Lung (tissue), 12 donors: Measurements from ENCODE around the gene RASA3. TPM values are rescaled to one million over a fixed set of nuclear protein-coding genes. Genes with fewer than 3 reads are reported as not detected.

Experiments used
- ATAC-seq: fragments of 200-7000 bp; cut with Tn5 transposase; one replicate; pipeline ENCODE4 v1.9.1; 2020; ENCODE audit warnings: moderate number of reproducible peaks; ENCODE audit not compliant: insufficient read depth, low FRiP score
- DNase-seq, 3 donors: peaks; one replicate each; pipeline ENCODE4 v3.0.0-alpha.2; 2013 to 2017
- H3K27ac ChIP-seq, 2 donors: one replicate each; pipeline ENCODE4 v1.5.1; 2013; ENCODE audit warnings: mild to moderate bottlenecking in 2 of 2, moderate library complexity in 2 of 2, control low read depth in 1 of 2, inconsistent platforms in 1 of 2, low read depth in 1 of 2, low read length in 1 of 2
- H3K27me3 ChIP-seq, 3 donors: one replicate each; pipeline ENCODE4 v1.5.1; 2013; ENCODE audit warnings: low read length in 2 of 3; ENCODE audit not compliant: control insufficient read depth in 3 of 3, insufficient read depth in 3 of 3
- H3K36me3 ChIP-seq, 4 donors: one replicate each; pipeline ENCODE4 v1.5.1; 2013; ENCODE audit warnings: low read length in 4 of 4, mild to moderate bottlenecking in 1 of 4, moderate library complexity in 1 of 4; ENCODE audit not compliant: control insufficient read depth in 4 of 4, insufficient read depth in 4 of 4
- H3K4me1 ChIP-seq, 5 donors: one replicate each; pipeline ENCODE4 v1.5.1; 2013; ENCODE audit warnings: low read length in 5 of 5, mild to moderate bottlenecking in 2 of 5, moderate library complexity in 1 of 5; ENCODE audit not compliant: control insufficient read depth in 5 of 5, insufficient read depth in 5 of 5
- H3K4me3 ChIP-seq: one replicate; pipeline ENCODE4 v1.5.1; 2013; ENCODE audit warnings: mild to moderate bottlenecking, control low read depth, moderate library complexity
- H3K9ac ChIP-seq, 2 donors: one replicate each; pipeline ENCODE4 v1.5.1; 2013; ENCODE audit warnings: low read length in 2 of 2, control low read depth in 1 of 2; ENCODE audit not compliant: insufficient read depth in 1 of 2
- H3K9me3 ChIP-seq, 4 donors: one replicate each; pipeline ENCODE4 v1.5.1; 2013; ENCODE audit warnings: low read length in 3 of 4, mild to moderate bottlenecking in 1 of 4, moderate library complexity in 1 of 4; ENCODE audit not compliant: control insufficient read depth in 4 of 4, insufficient read depth in 3 of 4
- CTCF ChIP-seq: IDR thresholded peaks from 2 replicates; pipeline ENCODE4 v1.5.1; 2012; ENCODE audit warnings: mild to moderate bottlenecking; ENCODE audit errors: control extremely low read depth, extremely low read depth
- WGBS, 2 donors: extraction: QIAGEN DNeasy Blood & Tissue Kit; methylation state at CpG; one replicate each; pipeline ENCODE4 v1.1.7; 2013; 5-methylcytosine and 5-hydroxymethylcytosine counted together
- polyA plus RNA-seq, 2 donors: library from polyadenylated mRNA; stranded (reverse); fragments of 200-250 nt; gene quantifications; one replicate each; pipeline ENCODE4 v1.2.1, GENCODE V29; 2013
- total RNA-seq, 2 donors: library from RNA; depleted of rRNA in 1 of 2; stranded (reverse); fragments of >200 nt in 1 of 2; gene quantifications; one replicate each; pipeline ENCODE4 v1.2.1, GENCODE V29; 2014 to 2021
- donor health status: control.
- donor health status: control.
- donor health status: Bipolar disorder and iron deficiency.
- donor health status: healthy.
- donor health status: DM: yes; HTN: yes; CAD: no.

RASA3 gene
- total and polyA plus RNA-seq, 4 donors = 7.4 to 22.8 (median 16.2) TPM

GRCh38 chr13:113959198-113959597, 173.2 kb downstream of the RASA3 start:
- DNase-seq = no peak
- TF ChIP-seq CTCF = no peak
- peaks cover 0 to 5% (median 0%) of the 10 kb centered on the region in 4 donors for H3K36me3 ChIP-seq
- no peak for ATAC-seq
- H3K9me3 ChIP-seq = peaks cover 0 to 9% (median 3%) of the 10 kb centered on the region in 4 donors
- no peak overlapping the region for H3K4me3 ChIP-seq
- WGBS, 2 donors = 86 to 93% methylated on average over 1 of the region's 1 CpG
- H3K9ac ChIP-seq = no peak overlapping the region
- no peaks in the 10 kb centered on the region for H3K4me1 ChIP-seq
- H3K27ac ChIP-seq = no peak overlapping the region
- no peaks in the 10 kb centered on the region for H3K27me3 ChIP-seq

- H3K36me3 ChIP-seq = peaks cover 0 to 5% (median 0%) of the 10 kb centered on the region in 4 donors
- H3K9ac ChIP-seq = no peak overlapping the region
- H3K9me3 ChIP-seq = peaks cover 0 to 9% (median 3%) of the 10 kb centered on the region in 4 donors
- TF ChIP-seq CTCF = no peak
- H3K27me3 ChIP-seq = no peaks in the 10 kb centered on the region
- WGBS, 2 donors = 94 to 95% methylated on average over 22 of the region's 22 CpGs
- ATAC-seq (no peak), DNase-seq (no peak)
- H3K4me1 ChIP-seq = no peaks in the 10 kb centered on the region
- no peak overlapping the region for H3K27ac ChIP-seq
- no peak overlapping the region for H3K4me3 ChIP-seq
These were observed 174.1 kb downstream of the RASA3 start for GRCh38 chr13:113958373-113958772.

- ATAC-seq = no peak
These were observed 175.9 kb downstream of the RASA3 start for GRCh38 chr13:113956571-113956970.

More at GRCh38 chr13:113956571-113956970, 175.9 kb downstream of the RASA3 start:
- H3K4me3 ChIP-seq = no peak overlapping the region
- peaks cover 0 to 9% (median 3%) of the 10 kb centered on the region in 4 donors for H3K9me3 ChIP-seq
- TF ChIP-seq CTCF = no peak
- peaks cover 0 to 5% (median 0%) of the 10 kb centered on the region in 4 donors for H3K36me3 ChIP-seq
- H3K9ac ChIP-seq = no peak overlapping the region
- H3K4me1 ChIP-seq = no peaks in the 10 kb centered on the region
- no peak for DNase-seq
- 93 to 94% methylated on average over 12 to 14 of the region's 14 CpGs for WGBS, 2 donors
- H3K27me3 ChIP-seq = no peaks in the 10 kb centered on the region
- H3K27ac ChIP-seq = no peak overlapping the region
